Measurements from ENCODE around the gene TUT7.

TUT7 gene

GRCh38 chr9:86356871-86357866 is 3.0 kb upstream of the TUT7 start:
- TF ChIP-seq EZH2phosphoT487 (conservative IDR thresholded peaks at IDR 0.05; ENCODE audit: low read length) (no peak), CTCF (IDR thresholded peaks at IDR 0.05; ENCODE audit: insufficient read depth, low read length, poor library complexity, severe bottlenecking) (no peak)
- Histone ChIP-seq H3K9me3 (ENCODE audit: insufficient read depth, low read length) (no peaks in the 10 kb centered on the region), H4K20me1 (ENCODE audit: low read depth, low read length) (no peaks in the 10 kb centered on the region), H3K79me2 (ENCODE audit: insufficient read depth, low read length) (peaks cover 17% of the 10 kb centered on the region), H3K36me3 (ENCODE audit: low read length) (no peaks in the 10 kb centered on the region), H3K4me2 (ENCODE audit: low read depth, low read length, poor library complexity, severe bottlenecking) (no peak overlapping the region), H3K27me3 (ENCODE audit: low read length) (no peaks in the 10 kb centered on the region), H3K9ac (ENCODE audit: low read length) (no peak overlapping the region), H3K27ac (ENCODE audit: low read depth, low read length) (no peak overlapping the region), H2AFZ (ENCODE audit: low read depth, low read length, severe bottlenecking) (no peak overlapping the region), H3F3A (ENCODE audit: insufficient read depth) (peaks cover 12% of the 10 kb centered on the region), H3K4me3 (ENCODE audit: insufficient read depth, low read length, poor library complexity, severe bottlenecking) (no peak overlapping the region), H3K9me2 (replicated peaks; ENCODE audit: insufficient read depth, low read length) (no peaks in the 10 kb centered on the region)

- no peaks in the 10 kb centered on the region for H3K27me3 ChIP-seq (ENCODE audit: low read length)
- peaks cover 21% of the 10 kb centered on the region for H3F3A ChIP-seq (ENCODE audit: insufficient read depth)
- no peak for TF ChIP-seq CTCF (IDR thresholded peaks at IDR 0.05; ENCODE audit: insufficient read depth, low read length, poor library complexity, severe bottlenecking)
- TF ChIP-seq EZH2phosphoT487 (conservative IDR thresholded peaks at IDR 0.05; ENCODE audit: low read length), result no peak
- H3K27ac ChIP-seq (ENCODE audit: low read depth, low read length), result no peak overlapping the region
- H3K4me3 ChIP-seq (ENCODE audit: insufficient read depth, low read length, poor library complexity, severe bottlenecking), result no peak overlapping the region
- no peak overlapping the region for H2AFZ ChIP-seq (ENCODE audit: low read depth, low read length, severe bottlenecking)
- H3K9me3 ChIP-seq (ENCODE audit: insufficient read depth, low read length), result no peaks in the 10 kb centered on the region
- no peak overlapping the region for H3K9ac ChIP-seq (ENCODE audit: low read length)
- peaks cover 6% of the 10 kb centered on the region; the same call in 1 of the 2 replicates for H3K36me3 ChIP-seq (ENCODE audit: low read length)
- no peaks in the 10 kb centered on the region for H3K9me2 ChIP-seq (replicated peaks; ENCODE audit: insufficient read depth, low read length)
- no peaks in the 10 kb centered on the region for H4K20me1 ChIP-seq (ENCODE audit: low read depth, low read length)
- H3K4me2 ChIP-seq (ENCODE audit: low read depth, low read length, poor library complexity, severe bottlenecking), result no peak overlapping the region
- H3K79me2 ChIP-seq (ENCODE audit: insufficient read depth, low read length), result peaks cover 31% of the 10 kb centered on the region
Measured at GRCh38 chr9:86355814-86356213, 1.6 kb upstream of the TUT7 start.

- H3K4me2 ChIP-seq (ENCODE audit: low read depth, low read length, poor library complexity, severe bottlenecking), result peak overlapping the region; percentile 83
- no peaks in the 10 kb centered on the region for H3K9me2 ChIP-seq (replicated peaks; ENCODE audit: insufficient read depth, low read length)
- no peaks in the 10 kb centered on the region for H4K20me1 ChIP-seq (ENCODE audit: low read depth, low read length)
- peak overlapping the region; percentile 74 for H3K9ac ChIP-seq (ENCODE audit: low read length)
- peak overlapping the region; percentile 78 for H3K4me3 ChIP-seq (ENCODE audit: insufficient read depth, low read length, poor library complexity, severe bottlenecking)
- peaks cover 40% of the 10 kb centered on the region for H3K79me2 ChIP-seq (ENCODE audit: insufficient read depth, low read length)
- H3K36me3 ChIP-seq (ENCODE audit: low read length), result peaks cover 6% of the 10 kb centered on the region; the same call in 1 of the 2 replicates
- TF ChIP-seq CTCF (IDR thresholded peaks at IDR 0.05; ENCODE audit: insufficient read depth, low read length, poor library complexity, severe bottlenecking) (no peak), EZH2phosphoT487 (conservative IDR thresholded peaks at IDR 0.05; ENCODE audit: low read length) (no peak)
- H3K27me3 ChIP-seq (ENCODE audit: low read length), result no peaks in the 10 kb centered on the region
- no peak overlapping the region for H3K27ac ChIP-seq (ENCODE audit: low read depth, low read length)
- peaks cover 21% of the 10 kb centered on the region for H3F3A ChIP-seq (ENCODE audit: insufficient read depth)
- H2AFZ ChIP-seq (ENCODE audit: low read depth, low read length, severe bottlenecking), result peak overlapping the region; percentile 95
- H3K9me3 ChIP-seq (ENCODE audit: insufficient read depth, low read length), result no peaks in the 10 kb centered on the region
Measured at GRCh38 chr9:86354818-86355309, 654 bp upstream of the TUT7 start.

Measured in SU-DHL-6 (cell line).